ENCODE measurements around the gene JARID2.
A peak's percentile ranks its signal among the peaks of the same experiment; 100 is the strongest.

The JARID2 gene

GRCh38 chr6:15361197-15361596 is 115.3 kb downstream of the JARID2 start:
- peaks cover 24 to 34% of the 10 kb centered on the region in 2 donors for H3K4me1 ChIP-seq (ENCODE audit: control insufficient read depth in 1 of 2, insufficient read depth in 2 of 2, low read length in 2 of 2)
- H3K9ac ChIP-seq (ENCODE audit: low read depth in 1 of 2, low read length in 2 of 2): no peak overlapping the region
- no peaks in the 10 kb centered on the region for H3K27me3 ChIP-seq (ENCODE audit: control insufficient read depth in 1 of 2, insufficient read depth in 2 of 2, low read length in 2 of 2)
- no peak overlapping the region for H3K4me3 ChIP-seq (ENCODE audit: low read depth in 1 of 2, low read length in 2 of 2)
- no peaks in the 10 kb centered on the region for H3K9me3 ChIP-seq (ENCODE audit: control insufficient read depth in 1 of 2, low read length in 2 of 2)
- no peak overlapping the region for H3K27ac ChIP-seq (ENCODE audit: low read depth, low read length)
- no peaks in the 10 kb centered on the region for H3K36me3 ChIP-seq (ENCODE audit: control insufficient read depth in 1 of 2, insufficient read depth in 2 of 2, low read length in 2 of 2)

- no peak overlapping the region for H3K4me3 ChIP-seq (ENCODE audit: low read depth in 1 of 2, low read length in 2 of 2)
- no peaks in the 10 kb centered on the region for H3K27me3 ChIP-seq (ENCODE audit: control insufficient read depth in 1 of 2, insufficient read depth in 2 of 2, low read length in 2 of 2)
- H3K4me1 ChIP-seq (ENCODE audit: control insufficient read depth in 1 of 2, insufficient read depth in 2 of 2, low read length in 2 of 2): peaks cover 24 to 45% of the 10 kb centered on the region in 2 donors
- H3K27ac ChIP-seq (ENCODE audit: low read depth, low read length): no peak overlapping the region
- H3K36me3 ChIP-seq (ENCODE audit: control insufficient read depth in 1 of 2, insufficient read depth in 2 of 2, low read length in 2 of 2): no peaks in the 10 kb centered on the region
- no peak overlapping the region for H3K9ac ChIP-seq (ENCODE audit: low read depth in 1 of 2, low read length in 2 of 2)
- H3K9me3 ChIP-seq (ENCODE audit: control insufficient read depth in 1 of 2, low read length in 2 of 2): no peaks in the 10 kb centered on the region
These were observed 116.6 kb downstream of the JARID2 start for GRCh38 chr6:15362274-15363160.

GRCh38 chr6:15363164-15363522 is 117.3 kb downstream of the JARID2 start:
- Histone ChIP-seq H3K27me3 (ENCODE audit: control insufficient read depth in 1 of 2, insufficient read depth in 2 of 2, low read length in 2 of 2) (no peaks in the 10 kb centered on the region), H3K9me3 (ENCODE audit: control insufficient read depth in 1 of 2, low read length in 2 of 2) (no peaks in the 10 kb centered on the region), H3K4me3 (ENCODE audit: low read depth in 1 of 2, low read length in 2 of 2) (no peak overlapping the region), H3K36me3 (ENCODE audit: control insufficient read depth in 1 of 2, insufficient read depth in 2 of 2, low read length in 2 of 2) (no peaks in the 10 kb centered on the region), H3K27ac (ENCODE audit: low read depth, low read length) (no peak overlapping the region), H3K9ac (ENCODE audit: low read depth in 1 of 2, low read length in 2 of 2) (no peak overlapping the region), H3K4me1 (ENCODE audit: control insufficient read depth in 1 of 2, insufficient read depth in 2 of 2, low read length in 2 of 2) (peaks cover 24 to 46% of the 10 kb centered on the region in 2 donors)

GRCh38 chr6:15363523-15364400 is 117.9 kb downstream of the JARID2 start:
- no peaks in the 10 kb centered on the region for H3K36me3 ChIP-seq (ENCODE audit: control insufficient read depth in 1 of 2, insufficient read depth in 2 of 2, low read length in 2 of 2)
- H3K27ac ChIP-seq (ENCODE audit: low read depth, low read length): no peak overlapping the region
- no peaks in the 10 kb centered on the region for H3K9me3 ChIP-seq (ENCODE audit: control insufficient read depth in 1 of 2, low read length in 2 of 2)
- H3K4me3 ChIP-seq (ENCODE audit: low read depth in 1 of 2, low read length in 2 of 2): no peak overlapping the region
- peaks cover 24 to 46% of the 10 kb centered on the region in 2 donors for H3K4me1 ChIP-seq (ENCODE audit: control insufficient read depth in 1 of 2, insufficient read depth in 2 of 2, low read length in 2 of 2)
- no peaks in the 10 kb centered on the region for H3K27me3 ChIP-seq (ENCODE audit: control insufficient read depth in 1 of 2, insufficient read depth in 2 of 2, low read length in 2 of 2)
- H3K9ac ChIP-seq (ENCODE audit: low read depth in 1 of 2, low read length in 2 of 2): no peak overlapping the region

DNA sequence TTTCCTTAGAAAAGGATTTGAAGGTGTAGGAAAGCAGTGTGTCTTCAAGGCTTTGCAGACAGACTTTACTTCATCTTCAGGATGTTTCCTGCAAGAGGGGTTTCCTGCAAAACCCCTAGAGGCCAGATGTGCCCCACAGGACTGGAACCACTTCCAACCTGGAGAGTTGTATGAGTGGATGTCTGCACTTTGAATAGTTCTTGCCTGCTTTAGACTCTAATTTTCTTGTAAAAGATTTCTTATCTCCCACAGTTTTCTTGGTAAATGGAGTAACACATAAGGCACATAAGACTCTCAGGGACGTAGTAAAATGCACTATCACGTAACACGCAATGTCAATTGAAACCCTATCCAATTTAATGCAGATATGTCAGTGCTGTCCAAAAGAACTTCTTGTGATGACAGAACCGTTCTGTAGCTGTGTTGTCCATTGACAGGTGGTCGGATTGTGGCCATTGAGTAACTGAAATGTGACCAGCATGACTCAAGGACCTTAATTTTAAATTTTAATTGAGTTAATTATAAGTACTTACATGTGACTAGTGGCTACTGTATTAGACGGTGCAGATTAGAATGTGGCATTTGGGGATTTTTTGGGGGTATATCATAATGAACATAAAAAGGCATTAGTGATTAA is 118.7 kb downstream of the JARID2 start:
- Histone ChIP-seq H3K4me1 (ENCODE audit: control insufficient read depth in 1 of 2, insufficient read depth in 2 of 2, low read length in 2 of 2) (peaks cover 24 to 46% of the 10 kb centered on the region in 2 donors), H3K27ac (ENCODE audit: low read depth, low read length) (no peak overlapping the region), H3K9me3 (ENCODE audit: control insufficient read depth in 1 of 2, low read length in 2 of 2) (no peaks in the 10 kb centered on the region)

DNA sequence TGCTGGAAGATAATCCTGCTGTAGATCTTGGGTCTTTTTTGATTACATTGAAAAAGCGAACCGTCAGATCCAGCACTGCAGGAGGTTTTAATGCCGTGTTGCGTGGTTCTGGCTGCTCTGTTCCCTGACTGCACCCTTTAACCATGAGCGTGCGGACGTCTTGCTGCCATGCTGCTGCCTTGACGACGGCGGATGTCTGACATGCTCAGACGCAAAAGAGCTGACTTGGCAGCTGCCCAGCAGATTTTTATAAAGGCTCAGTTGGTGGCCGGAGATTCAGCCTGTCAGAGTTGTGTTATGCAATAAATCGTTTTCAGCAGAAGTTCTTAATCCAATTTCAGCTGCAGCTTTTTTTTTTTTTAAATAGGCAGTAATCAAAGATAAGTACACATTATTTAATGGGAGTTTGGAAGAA is 119.4 kb downstream of the JARID2 start:
- no peak overlapping the region for H3K27ac ChIP-seq (ENCODE audit: low read depth, low read length)
- no peaks in the 10 kb centered on the region for H3K9me3 ChIP-seq (ENCODE audit: control insufficient read depth in 1 of 2, low read length in 2 of 2)
- H3K4me3 ChIP-seq (ENCODE audit: low read depth in 1 of 2, low read length in 2 of 2): peak overlapping the region; percentile 19 to 30
- peaks cover 24 to 46% of the 10 kb centered on the region in 2 donors for H3K4me1 ChIP-seq (ENCODE audit: control insufficient read depth in 1 of 2, insufficient read depth in 2 of 2, low read length in 2 of 2)
- H3K9ac ChIP-seq (ENCODE audit: low read depth in 1 of 2, low read length in 2 of 2): no peak overlapping the region
- no peaks in the 10 kb centered on the region for H3K36me3 ChIP-seq (ENCODE audit: control insufficient read depth in 1 of 2, insufficient read depth in 2 of 2, low read length in 2 of 2)
- no peaks in the 10 kb centered on the region for H3K27me3 ChIP-seq (ENCODE audit: control insufficient read depth in 1 of 2, insufficient read depth in 2 of 2, low read length in 2 of 2)

More for the DNA sequence above, 118.7 kb downstream of the JARID2 start:
- no peaks in the 10 kb centered on the region for H3K27me3 ChIP-seq (ENCODE audit: control insufficient read depth in 1 of 2, insufficient read depth in 2 of 2, low read length in 2 of 2)
- no peak overlapping the region for H3K4me3 ChIP-seq (ENCODE audit: low read depth in 1 of 2, low read length in 2 of 2)
- H3K9ac ChIP-seq (ENCODE audit: low read depth in 1 of 2, low read length in 2 of 2): no peak overlapping the region
- no peaks in the 10 kb centered on the region for H3K36me3 ChIP-seq (ENCODE audit: control insufficient read depth in 1 of 2, insufficient read depth in 2 of 2, low read length in 2 of 2)

GRCh38 chr6:15366003-15366535 is 120.2 kb downstream of the JARID2 start:
- Histone ChIP-seq H3K27ac (ENCODE audit: low read depth, low read length) (no peak overlapping the region), H3K4me1 (ENCODE audit: control insufficient read depth in 1 of 2, insufficient read depth in 2 of 2, low read length in 2 of 2) (peaks cover 24 to 46% of the 10 kb centered on the region in 2 donors), H3K36me3 (ENCODE audit: control insufficient read depth in 1 of 2, insufficient read depth in 2 of 2, low read length in 2 of 2) (no peaks in the 10 kb centered on the region), H3K9me3 (ENCODE audit: control insufficient read depth in 1 of 2, low read length in 2 of 2) (no peaks in the 10 kb centered on the region), H3K4me3 (ENCODE audit: low read depth in 1 of 2, low read length in 2 of 2) (no peak overlapping the region), H3K9ac (ENCODE audit: low read depth in 1 of 2, low read length in 2 of 2) (no peak overlapping the region), H3K27me3 (ENCODE audit: control insufficient read depth in 1 of 2, insufficient read depth in 2 of 2, low read length in 2 of 2) (no peaks in the 10 kb centered on the region)

DNA sequence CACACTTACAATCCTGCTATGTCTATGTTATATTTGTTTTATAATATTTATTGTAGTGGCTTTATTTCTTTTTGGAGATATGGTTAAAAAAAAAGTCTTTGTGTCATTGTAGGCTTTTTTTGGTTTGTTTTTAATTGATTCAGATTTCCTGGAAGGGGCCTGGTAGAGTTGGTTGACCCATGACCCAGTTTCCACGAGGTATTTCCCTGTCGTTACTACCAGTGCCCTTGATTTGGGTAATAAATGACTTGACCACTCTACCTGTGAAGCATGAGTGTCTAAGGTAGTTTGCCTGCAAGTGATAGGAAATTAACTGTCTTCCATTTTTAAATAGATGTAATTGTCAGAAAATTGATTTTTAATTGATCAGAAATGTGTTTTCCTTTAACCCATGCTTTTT is 121.0 kb downstream of the JARID2 start:
- no peaks in the 10 kb centered on the region for H3K9me3 ChIP-seq (ENCODE audit: control insufficient read depth in 1 of 2, low read length in 2 of 2)
- H3K36me3 ChIP-seq (ENCODE audit: control insufficient read depth in 1 of 2, insufficient read depth in 2 of 2, low read length in 2 of 2): no peaks in the 10 kb centered on the region
- H3K27me3 ChIP-seq (ENCODE audit: control insufficient read depth in 1 of 2, insufficient read depth in 2 of 2, low read length in 2 of 2): no peaks in the 10 kb centered on the region
- no peak overlapping the region for H3K27ac ChIP-seq (ENCODE audit: low read depth, low read length)
- H3K4me3 ChIP-seq (ENCODE audit: low read depth in 1 of 2, low read length in 2 of 2): no peak overlapping the region
- no peak overlapping the region for H3K9ac ChIP-seq (ENCODE audit: low read depth in 1 of 2, low read length in 2 of 2)
- H3K4me1 ChIP-seq (ENCODE audit: control insufficient read depth in 1 of 2, insufficient read depth in 2 of 2, low read length in 2 of 2): peaks cover 24 to 46% of the 10 kb centered on the region in 2 donors

DNA sequence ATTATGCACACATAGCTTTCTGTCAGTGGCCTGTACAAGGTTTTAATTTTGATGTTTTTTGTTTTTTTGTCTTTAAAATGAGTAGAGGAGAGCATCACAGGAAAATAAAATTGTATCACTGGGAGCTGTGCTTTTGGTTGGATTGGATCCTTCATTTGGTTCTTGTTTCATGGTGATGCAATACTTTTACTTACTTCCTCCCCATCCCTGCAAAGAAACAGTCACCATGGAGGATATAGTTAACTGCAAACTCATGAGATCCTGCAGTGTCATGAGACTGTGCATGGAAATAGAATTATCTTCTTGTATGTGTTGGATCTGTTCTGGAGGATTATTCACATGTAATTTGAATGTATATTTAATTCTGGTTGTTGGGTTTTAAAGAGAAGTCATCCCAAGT is 122.3 kb downstream of the JARID2 start:
- H3K27ac ChIP-seq (ENCODE audit: low read depth, low read length): no peak overlapping the region
- H3K4me3 ChIP-seq (ENCODE audit: low read depth in 1 of 2, low read length in 2 of 2): no peak overlapping the region

More for the DNA sequence above, 122.3 kb downstream of the JARID2 start:
- Histone ChIP-seq H3K27me3 (ENCODE audit: control insufficient read depth in 1 of 2, insufficient read depth in 2 of 2, low read length in 2 of 2) (no peaks in the 10 kb centered on the region), H3K36me3 (ENCODE audit: control insufficient read depth in 1 of 2, insufficient read depth in 2 of 2, low read length in 2 of 2) (no peaks in the 10 kb centered on the region), H3K4me1 (ENCODE audit: control insufficient read depth in 1 of 2, insufficient read depth in 2 of 2, low read length in 2 of 2) (peaks cover 21 to 37% of the 10 kb centered on the region in 2 donors), H3K9ac (ENCODE audit: low read depth in 1 of 2, low read length in 2 of 2) (no peak overlapping the region), H3K9me3 (ENCODE audit: control insufficient read depth in 1 of 2, low read length in 2 of 2) (no peaks in the 10 kb centered on the region)

Measured in duodenal mucosa (tissue), 2 donors.